Measurements from ENCODE around the gene MTAP. TPM values are rescaled to one million over a fixed set of nuclear protein-coding genes. Genes with fewer than 3 reads are reported as not detected.

Gene MTAP
- total and polyA plus RNA-seq, 9 of the 15 experiments (the other 6 are each of a cell fraction or from before 2014, with no cell fraction given) = 0.07 TPM; not detected in 8

- TF ChIP-seq ZNF586 (CRISPR knock-in tag; conservative IDR thresholded peaks at IDR 0.05) (no peak), SIN3B (IDR thresholded peaks at IDR 0.05; ENCODE audit: low read depth) (no peak), ZNF75A (CRISPR knock-in tag; IDR thresholded peaks at IDR 0.05) (no peak), ZNF511 (CRISPR knock-in tag; IDR thresholded peaks at IDR 0.05) (no peak)
These were observed 163.9 kb downstream of the MTAP start (continued) for GRCh38 chr9:21966140-21966851.

DNA sequence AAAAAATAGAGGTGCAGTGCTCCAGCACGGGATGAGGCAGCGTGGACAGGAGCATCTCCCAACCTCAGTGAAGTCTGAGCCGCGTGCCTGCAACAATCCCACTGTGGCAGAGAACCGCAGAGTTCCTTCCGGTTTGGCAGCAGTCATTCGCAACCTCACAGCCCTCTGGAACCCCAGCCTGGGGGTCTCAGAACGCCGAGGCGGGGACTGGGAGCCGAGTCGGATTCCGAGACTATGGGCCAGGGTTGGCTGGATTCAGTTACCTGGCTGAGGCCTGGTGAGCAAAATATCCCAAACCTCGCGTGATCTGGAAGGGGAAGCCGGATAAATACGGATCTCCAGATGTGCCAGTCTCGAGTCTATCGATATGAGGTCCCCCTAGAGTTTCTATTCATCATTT, 164.7 kb downstream of the MTAP start:
- Histone ChIP-seq H4K20me1 (replicated peaks; ENCODE audit: control insufficient read depth, insufficient read depth, low read length) (no peaks in the 10 kb centered on the region), H3K36me3 (ENCODE audit: control insufficient read depth, insufficient read depth, low read length) (no peaks in the 10 kb centered on the region), H3K4me2 (ENCODE audit: insufficient read depth, low read length) (no peak overlapping the region), H3K9me1 (ENCODE audit: control insufficient read depth, insufficient read depth, low read length) (no peaks in the 10 kb centered on the region), H3K27me3 (ENCODE audit: control insufficient read depth in 2 of 2, insufficient read depth in 2 of 2, low read length in 2 of 2) (no peaks in the 10 kb centered on the region), H3K4me3 (no peak overlapping the region), H3K79me2 (ENCODE audit: control insufficient read depth, insufficient read depth, low read length) (no peaks in the 10 kb centered on the region), H3K9ac (ENCODE audit: insufficient read depth in 1 of 2, low read depth in 2 of 2, low read length in 2 of 2) (no peak overlapping the region), H3K27ac (ENCODE audit: extremely low read depth, low read depth, low read length) (no peak overlapping the region), H3K4me1 (replicated peaks in 1 of 2; ENCODE audit: control insufficient read depth in 2 of 2, insufficient read depth in 2 of 2, low read length in 2 of 2) (no peaks in the 10 kb centered on the region), H3K9me3 (replicated peaks; ENCODE audit: control insufficient read depth, insufficient read depth, low read depth, low read length) (no peaks in the 10 kb centered on the region), H2AFZ (ENCODE audit: low read depth, low read length) (no peak overlapping the region)
- intact Hi-C loops (cut with micrococcal nuclease) (no loop called here), in situ Hi-C loops (cut with MboI) (no loop called here)
- no TSS peak for BruUV-seq (replicated peaks)
- FAIRE-seq = no peak
- no peak for DNase-seq (ENCODE audit: extremely low read depth in 1 of 4, low spot score in 3 of 4)
- TF ChIP-seq TCF3 (CRISPR knock-in tag; IDR thresholded peaks at IDR 0.05) (no peak), ZC3H4 (CRISPR knock-in tag; IDR thresholded peaks at IDR 0.05; ENCODE audit: borderline replicate concordance) (no peak), RFX7 (CRISPR knock-in tag; IDR thresholded peaks at IDR 0.05) (no peak), ZNF764 (CRISPR knock-in tag; IDR thresholded peaks at IDR 0.05; ENCODE audit: low read depth) (no peak), HCFC1 (IDR thresholded peaks at IDR 0.05; ENCODE audit: low read depth, low read length) (no peak)
- WGBS (ENCODE audit: insufficient coverage, low coverage, missing lambda C conversion rate) = no CpG with 5 or more reads among the region's 19 CpGs
- POLR2A ChIA-PET = no interaction called here
- CTCF ChIA-PET (ENCODE audit: low intra/inter-chr PET ratio) = no interaction called here
- ATAC-seq = no peak
